ENCODE results near the gene MORN5.

The MORN5 gene

GRCh38 chr9:122141671-122142070 is 18.0 kb upstream of the MORN5 start:
- peaks cover 31% of the 10 kb centered on the region for H3K36me3 ChIP-seq (replicated peaks)
- no peaks in the 10 kb centered on the region for H3K27me3 ChIP-seq (ENCODE audit: low read depth)
- no peak for DNase-seq (ENCODE audit: low spot score in 2 of 2)
- no peaks in the 10 kb centered on the region for H3K4me1 ChIP-seq
- no peaks in the 10 kb centered on the region for H3K9me3 ChIP-seq
- in situ Hi-C loops (cut with MboI; ENCODE audit: low sequenced_read_pairs) = no loop called here
- H3K4me3 ChIP-seq = no peak overlapping the region

- Histone ChIP-seq H3K36me3 (replicated peaks) (peaks cover 42% of the 10 kb centered on the region), H3K4me3 (no peak overlapping the region), H3K4me1 (no peaks in the 10 kb centered on the region), H3K27me3 (ENCODE audit: low read depth) (no peaks in the 10 kb centered on the region), H3K9me3 (no peaks in the 10 kb centered on the region)
- no peak for DNase-seq (ENCODE audit: low spot score in 2 of 2)
- in situ Hi-C loops (cut with MboI; ENCODE audit: low sequenced_read_pairs) = no loop called here
Measured at GRCh38 chr9:122143296-122143695, 16.4 kb upstream of the MORN5 start.

GRCh38 chr9:122143876-122144405 is 15.8 kb upstream of the MORN5 start:
- H3K4me1 ChIP-seq = no peaks in the 10 kb centered on the region
- no peaks in the 10 kb centered on the region for H3K9me3 ChIP-seq
- in situ Hi-C loops (cut with MboI; ENCODE audit: low sequenced_read_pairs) = no loop called here
- no peaks in the 10 kb centered on the region for H3K27me3 ChIP-seq (ENCODE audit: low read depth)
- H3K4me3 ChIP-seq = no peak overlapping the region
- DNase-seq (ENCODE audit: low spot score in 2 of 2) = no peak
- peaks cover 44% of the 10 kb centered on the region for H3K36me3 ChIP-seq (replicated peaks)

GRCh38 chr9:122144836-122145591 is 14.7 kb upstream of the MORN5 start:
- no peak overlapping the region for H3K4me3 ChIP-seq
- no peak for DNase-seq (ENCODE audit: low spot score in 2 of 2)
- peaks cover 47% of the 10 kb centered on the region for H3K36me3 ChIP-seq (replicated peaks)
- no peaks in the 10 kb centered on the region for H3K4me1 ChIP-seq
- no peaks in the 10 kb centered on the region for H3K27me3 ChIP-seq (ENCODE audit: low read depth)
- no peaks in the 10 kb centered on the region for H3K9me3 ChIP-seq
- in situ Hi-C loops (cut with MboI; ENCODE audit: low sequenced_read_pairs) = no loop called here

- no peak overlapping the region for H3K4me3 ChIP-seq
- no peaks in the 10 kb centered on the region for H3K9me3 ChIP-seq
- peaks cover 47% of the 10 kb centered on the region for H3K36me3 ChIP-seq (replicated peaks)
- in situ Hi-C loops (cut with MboI; ENCODE audit: low sequenced_read_pairs) = no loop called here
- no peaks in the 10 kb centered on the region for H3K27me3 ChIP-seq (ENCODE audit: low read depth)
- H3K4me1 ChIP-seq = no peaks in the 10 kb centered on the region
- no peak for DNase-seq (ENCODE audit: low spot score in 2 of 2)
Measured at GRCh38 chr9:122145592-122145863, 14.2 kb upstream of the MORN5 start.

GRCh38 chr9:122151267-122151828 is 8.4 kb upstream of the MORN5 start:
- in situ Hi-C loops (cut with MboI; ENCODE audit: low sequenced_read_pairs) = no loop called here
- peaks cover 22% of the 10 kb centered on the region for H3K36me3 ChIP-seq (replicated peaks)

GRCh38 chr9:122155796-122156195 is 3.9 kb upstream of the MORN5 start:
- no peak overlapping the region for H3K4me3 ChIP-seq
- in situ Hi-C loops (cut with MboI; ENCODE audit: low sequenced_read_pairs) = no loop called here

More at GRCh38 chr9:122151267-122151828, 8.4 kb upstream of the MORN5 start:
- H3K4me3 ChIP-seq = no peak overlapping the region
- no peak for DNase-seq (ENCODE audit: low spot score in 2 of 2)
- H3K4me1 ChIP-seq = peaks cover 3% of the 10 kb centered on the region
- no peaks in the 10 kb centered on the region for H3K9me3 ChIP-seq
- H3K27me3 ChIP-seq (ENCODE audit: low read depth) = no peaks in the 10 kb centered on the region

GRCh38 chr9:122158202-122158601 is 1.5 kb upstream of the MORN5 start:
- in situ Hi-C loops (cut with MboI; ENCODE audit: low sequenced_read_pairs) = no loop called here
- Histone ChIP-seq H3K36me3 (replicated peaks) (no peaks in the 10 kb centered on the region; the same call in 1 of the 2 replicates), H3K4me3 (peak overlapping the region; percentile 69), H3K9me3 (no peaks in the 10 kb centered on the region), H3K4me1 (peaks cover 7% of the 10 kb centered on the region), H3K27me3 (ENCODE audit: low read depth) (no peaks in the 10 kb centered on the region)
- peak; percentile 68 to 76 for DNase-seq (ENCODE audit: low spot score in 2 of 2)

More at GRCh38 chr9:122155796-122156195, 3.9 kb upstream of the MORN5 start:
- no peaks in the 10 kb centered on the region for H3K27me3 ChIP-seq (ENCODE audit: low read depth)
- peaks cover 7% of the 10 kb centered on the region for H3K4me1 ChIP-seq
- H3K9me3 ChIP-seq = no peaks in the 10 kb centered on the region
- no peak for DNase-seq (ENCODE audit: low spot score in 2 of 2)
- H3K36me3 ChIP-seq (replicated peaks) = peaks cover 3% of the 10 kb centered on the region; the same call in 1 of the 2 replicates

GRCh38 chr9:122159925-122160246 is 178 bp downstream of the MORN5 start:
- peak overlapping the region; percentile 69 for H3K4me3 ChIP-seq
- no peak for DNase-seq (ENCODE audit: low spot score in 2 of 2)
- H3K36me3 ChIP-seq (replicated peaks) = no peaks in the 10 kb centered on the region
- H3K9me3 ChIP-seq = no peaks in the 10 kb centered on the region
- peaks cover 5% of the 10 kb centered on the region; the same call in 1 of the 2 replicates for H3K4me1 ChIP-seq
- no peaks in the 10 kb centered on the region for H3K27me3 ChIP-seq (ENCODE audit: low read depth)
- in situ Hi-C loops (cut with MboI; ENCODE audit: low sequenced_read_pairs) = no loop called here

GRCh38 chr9:122162415-122162814 is 2.7 kb downstream of the MORN5 start:
- no peak for DNase-seq (ENCODE audit: low spot score in 2 of 2)
- H3K27me3 ChIP-seq (ENCODE audit: low read depth) = peaks cover 2% of the 10 kb centered on the region; the same call in 1 of the 2 replicates
- no peak overlapping the region for H3K4me3 ChIP-seq
- in situ Hi-C loops (cut with MboI; ENCODE audit: low sequenced_read_pairs) = no loop called here
- no peaks in the 10 kb centered on the region for H3K36me3 ChIP-seq (replicated peaks)
- H3K4me1 ChIP-seq = peaks cover 5% of the 10 kb centered on the region; the same call in 1 of the 2 replicates
- no peaks in the 10 kb centered on the region for H3K9me3 ChIP-seq

GRCh38 chr9:122164286-122164685 is 4.6 kb downstream of the MORN5 start:
- H3K4me1 ChIP-seq = no peaks in the 10 kb centered on the region
- H3K36me3 ChIP-seq (replicated peaks) = no peaks in the 10 kb centered on the region
- H3K9me3 ChIP-seq = no peaks in the 10 kb centered on the region; the same call in 1 of the 2 replicates
- H3K4me3 ChIP-seq = no peak overlapping the region
- in situ Hi-C loops (cut with MboI; ENCODE audit: low sequenced_read_pairs) = no loop called here
- no peak for DNase-seq (ENCODE audit: low spot score in 2 of 2)
- H3K27me3 ChIP-seq (ENCODE audit: low read depth) = peaks cover 2% of the 10 kb centered on the region; the same call in 1 of the 2 replicates

GRCh38 chr9:122168356-122168755 is 8.6 kb downstream of the MORN5 start:
- no peak for DNase-seq (ENCODE audit: low spot score in 2 of 2)
- Histone ChIP-seq H3K4me3 (no peak overlapping the region), H3K9me3 (no peaks in the 10 kb centered on the region; the same call in 1 of the 2 replicates), H3K4me1 (no peaks in the 10 kb centered on the region), H3K36me3 (replicated peaks) (no peaks in the 10 kb centered on the region), H3K27me3 (ENCODE audit: low read depth) (peaks cover 9% of the 10 kb centered on the region)
- in situ Hi-C loops (cut with MboI; ENCODE audit: low sequenced_read_pairs) = no loop called here

- DNase-seq (ENCODE audit: low spot score in 2 of 2) = no peak
- no peak overlapping the region for H3K4me3 ChIP-seq
- in situ Hi-C loops (cut with MboI; ENCODE audit: low sequenced_read_pairs) = no loop called here
- peaks cover 7% of the 10 kb centered on the region; the same call in 1 of the 2 replicates for H3K27me3 ChIP-seq (ENCODE audit: low read depth)
- H3K36me3 ChIP-seq (replicated peaks) = no peaks in the 10 kb centered on the region
- H3K9me3 ChIP-seq = no peaks in the 10 kb centered on the region; the same call in 1 of the 2 replicates
- no peaks in the 10 kb centered on the region for H3K4me1 ChIP-seq
Measured at GRCh38 chr9:122172131-122172530, 12.4 kb downstream of the MORN5 start.

- in situ Hi-C loops (cut with MboI; ENCODE audit: low sequenced_read_pairs) = no loop called here
- H3K27me3 ChIP-seq (ENCODE audit: low read depth) = peaks cover 7% of the 10 kb centered on the region; the same call in 1 of the 2 replicates
- H3K4me1 ChIP-seq = no peaks in the 10 kb centered on the region
- no peaks in the 10 kb centered on the region for H3K9me3 ChIP-seq
- no peak for DNase-seq (ENCODE audit: low spot score in 2 of 2)
- no peak overlapping the region for H3K4me3 ChIP-seq
- no peaks in the 10 kb centered on the region for H3K36me3 ChIP-seq (replicated peaks)
Measured at GRCh38 chr9:122173670-122174069, 14.0 kb downstream of the MORN5 start.
